B cell (primary cell): ENCODE measurements around the gene ZC3H18. TPM values are rescaled to one million over a fixed set of nuclear protein-coding genes. Genes with fewer than 3 reads are reported as not detected.

Experiments used
- ATAC-seq: fragments of 200-7000 bp; cut with Tn5 transposase; one replicate; pipeline ENCODE4 v1.10.0; 2021; ENCODE audit warnings: low read depth, mild to moderate bottlenecking, moderate number of reproducible peaks, moderate library complexity
- CTCF ChIA-PET: fragments of 350-600 bp; sonication (Branson Sonifier 250); formaldehyde crosslinking; loops from one replicate; lab custom pipeline; 2021; ENCODE audit warnings: antibody characterized with exemption, inconsistent platforms; lab: Charles Lee
- POLR2A ChIA-PET: fragments of 350-600 bp; sonication (Branson Sonifier 250); formaldehyde crosslinking; loops from one replicate; lab custom pipeline; 2021; ENCODE audit warnings: antibody characterized with exemption; lab: Charles Lee
- DNase-seq: peaks from one replicate; pipeline ENCODE4 v3.0.0; 2013
- H2AFZ ChIP-seq: 2 replicates; pipeline ENCODE4 v1.6.1; 2012; ENCODE audit warnings: mild to moderate bottlenecking, low read depth, low read length; ENCODE audit not compliant: insufficient read depth, poor library complexity, severe bottlenecking
- H3K27ac ChIP-seq, 2 donors: 1 replicate in 1 of 2; 2 replicates in 1 of 2; pipeline ENCODE4 v1.5.1; 2012 to 2013; ENCODE audit warnings: low read length in 2 of 2, mild to moderate bottlenecking in 2 of 2, moderate library complexity in 1 of 2
- H3K27me3 ChIP-seq, 4 experiments: fragments of 200-600 bp in 1 of 4; sonication (generic) in 1 of 4; replicated peaks in 1 of 4; 1 replicate in 2 of 4; 2 replicates in 2 of 4; pipeline versions ENCODE4 v1.6.1 to v1.7.0; 2013 to 2016; ENCODE audit warnings: low read length in 3 of 4, mild to moderate bottlenecking in 2 of 4, mixed read lengths in 1 of 4, moderate library complexity in 1 of 4; ENCODE audit not compliant: insufficient read depth in 4 of 4, control insufficient read depth in 3 of 4; ENCODE audit errors: control extremely low read depth in 1 of 4
- H3K36me3 ChIP-seq, 2 experiments: replicated peaks in 1 of 2; 1 replicate in 1 of 2; 2 replicates in 1 of 2; pipeline versions ENCODE4 v1.6.1 to v1.7.1; 2013; ENCODE audit warnings: low read length in 1 of 2; ENCODE audit not compliant: insufficient read depth in 2 of 2, control insufficient read depth in 1 of 2; ENCODE audit errors: control extremely low read depth in 1 of 2, extremely low read depth in 1 of 2
- H3K4me1 ChIP-seq, 2 donors: fragments of 200-600 bp in 1 of 2; sonication (generic) in 1 of 2; 1 replicate in 1 of 2; 2 replicates in 1 of 2; pipeline versions ENCODE4 v1.5.1 to v1.6.1; 2013 to 2017; ENCODE audit warnings: low read length in 2 of 2; ENCODE audit not compliant: control insufficient read depth in 2 of 2, insufficient read depth in 2 of 2
- H3K4me2 ChIP-seq: replicated peaks from 2 replicates; pipeline ENCODE3; 2012; ENCODE audit warnings: mild to moderate bottlenecking, low read depth, low read length; ENCODE audit not compliant: poor library complexity, severe bottlenecking
- H3K4me3 ChIP-seq, 5 experiments: fragments of 200-600 bp in 1 of 5; sonication (generic) in 1 of 5; 1 replicate in 3 of 5; 2 replicates in 2 of 5; pipeline versions ENCODE4 v1.5.1 to v1.7.0; 2011 to 2016; ENCODE audit warnings: low read length in 4 of 5, mild to moderate bottlenecking in 4 of 5, low read depth in 2 of 5, control low read depth in 1 of 5, moderate library complexity in 1 of 5; ENCODE audit not compliant: insufficient read depth in 1 of 5; ENCODE audit errors: control extremely low read depth in 1 of 5, extremely low read depth in 1 of 5
- H3K79me2 ChIP-seq: fragments of 200-600 bp; sonication (generic); one replicate; pipeline ENCODE4 v1.6.0; 2016; ENCODE audit warnings: low read length; ENCODE audit not compliant: control insufficient read depth, insufficient read depth
- H3K9ac ChIP-seq: fragments of 200-600 bp; sonication (generic); 2 replicates; pipeline ENCODE4 v1.6.1; 2017; ENCODE audit warnings: mild to moderate bottlenecking, low read length, moderate library complexity
- H3K9me3 ChIP-seq, 3 donors: one replicate each; pipeline versions ENCODE4 v1.6.1 to v1.7.1; 2013; ENCODE audit warnings: low read length in 2 of 3; ENCODE audit not compliant: control insufficient read depth in 2 of 3, insufficient read depth in 1 of 3; ENCODE audit errors: control extremely low read depth in 1 of 3
- H4K20me1 ChIP-seq: 2 replicates; pipeline ENCODE4 v1.6.0; 2012; ENCODE audit warnings: mild to moderate bottlenecking, low read length; ENCODE audit not compliant: insufficient read depth, control insufficient read depth, poor library complexity, severe bottlenecking
- H3K27ac Mint-ChIP-seq: one replicate; pipeline ENCODE4 v1.8.0; 2021; ENCODE audit warnings: mixed read lengths
- H3K27me3 Mint-ChIP-seq: one replicate; pipeline ENCODE4 v1.8.0; 2021; ENCODE audit warnings: mixed read lengths
- H3K4me1 Mint-ChIP-seq: one replicate; pipeline ENCODE4 v1.8.0; 2021; ENCODE audit warnings: mixed read lengths
- H3K4me3 Mint-ChIP-seq: one replicate; pipeline ENCODE4 v1.8.0; 2021; ENCODE audit warnings: mixed read lengths
- H3K9me3 Mint-ChIP-seq: one replicate; pipeline ENCODE4 v1.8.0; 2022; ENCODE audit warnings: mixed read lengths; ENCODE audit not compliant: insufficient read depth
- EZH2 ChIP-seq: IDR thresholded peaks from 2 replicates; pipeline ENCODE4 v1.6.1; 2012; ENCODE audit warnings: borderline replicate concordance, low read depth, mild to moderate bottlenecking, moderate library complexity, low read length; ENCODE audit not compliant: insufficient read depth, poor library complexity, severe bottlenecking
- WGBS: methylation state at CpG from one replicate; pipeline ENCODE4 v1.1.5; 2013; ENCODE audit warnings: missing lambda C conversion rate; ENCODE audit not compliant: insufficient coverage; 5-methylcytosine and 5-hydroxymethylcytosine counted together
- intact Hi-C: fragments of 100-400 bp; cut with micrococcal nuclease; formaldehyde crosslinking; loops from one replicate; pipeline ENCODE4 v1.10.0; 2022
- polyA plus RNA-seq: library from polyadenylated mRNA; depleted of rRNA; stranded (reverse); fragments of >200 nt; gene quantifications from 2 replicates; pipeline ENCODE4 v1.2.3, GENCODE V29; 2012
- total RNA-seq, 2 donors: library from RNA; stranded (reverse); fragments of 120-200 nt in 1 of 2; gene quantifications; 1 replicate in 1 of 2; 2 replicates in 1 of 2; pipeline versions ENCODE4 v1.2.3 to v1.2.4, GENCODE V29; 2013 to 2022
- TF ChIP-seq, protein P1 (sequence below): fragments of 200-600 bp; IDR thresholded peaks from one replicate; pipeline ENCODE4 v1.8.0; 2022; ENCODE audit warnings: antibody characterized with exemption, mild to moderate bottlenecking

ZC3H18 gene
- total and polyA plus RNA-seq, 2 donors (not counting 1 experiment from before 2014, with no cell fraction given): 40.4 to 74.2 TPM

DNA sequence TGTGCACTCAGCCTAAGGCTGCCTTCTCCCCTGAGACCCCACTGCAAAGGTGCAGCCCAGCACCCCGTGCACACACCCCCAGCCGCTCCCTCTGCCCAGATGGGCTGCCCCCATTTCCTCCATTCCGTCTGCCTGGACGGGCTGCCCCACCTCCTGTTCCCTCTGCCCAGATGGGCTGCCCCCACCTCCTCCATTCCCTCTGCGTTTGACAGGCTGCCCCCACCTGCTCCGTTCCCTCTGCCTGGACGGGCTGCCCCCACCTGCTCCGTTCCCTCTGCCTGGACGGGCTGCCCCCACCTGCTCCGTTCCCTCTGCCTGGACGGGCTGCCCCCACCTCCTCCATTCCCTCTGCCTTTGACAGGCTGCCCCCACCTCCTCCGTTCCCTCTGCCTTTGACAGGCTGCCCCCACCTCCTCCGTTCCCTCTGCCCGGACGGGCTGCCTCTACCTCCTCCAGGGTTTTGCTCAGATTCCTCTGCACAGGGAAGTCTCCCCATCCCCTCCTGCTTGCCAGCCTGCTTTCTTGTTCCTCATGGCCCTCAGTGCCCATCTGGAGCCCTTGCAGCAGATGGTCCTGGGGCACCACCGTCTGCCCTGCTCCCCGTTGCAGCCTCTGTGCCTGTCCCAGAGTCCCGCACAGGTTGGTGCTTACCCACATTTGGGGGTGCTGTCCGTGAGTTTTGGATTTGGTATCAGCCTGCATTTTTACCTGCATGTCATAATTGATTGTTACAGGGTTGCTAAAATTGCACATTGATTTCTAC is 44.8 kb downstream of the ZC3H18 start:
- Mint-ChIP-seq H3K27ac (no peak overlapping the region), H3K9me3 (no peaks in the 10 kb centered on the region), H3K27me3 (no peaks in the 10 kb centered on the region), H3K4me1 (no peaks in the 10 kb centered on the region), H3K4me3 (no peak overlapping the region)
- Histone ChIP-seq H2AFZ (no peak overlapping the region), H4K20me1 (peaks cover 85% of the 10 kb centered on the region), H3K4me2 (no peak overlapping the region), H3K27ac (no peak overlapping the region), H3K4me1 (no peaks in the 10 kb centered on the region), H3K27me3 (no peaks in the 10 kb centered on the region), H3K9me3 (no peaks in the 10 kb centered on the region), H3K79me2 (peaks cover 87% of the 10 kb centered on the region), H3K9ac (no peak overlapping the region), H3K4me3 (no peak overlapping the region), H3K36me3 (peaks cover 0 to 60% of the 10 kb centered on the region in 2 experiments)
- no peak for DNase-seq
- TF ChIP-seq, protein P1, sequence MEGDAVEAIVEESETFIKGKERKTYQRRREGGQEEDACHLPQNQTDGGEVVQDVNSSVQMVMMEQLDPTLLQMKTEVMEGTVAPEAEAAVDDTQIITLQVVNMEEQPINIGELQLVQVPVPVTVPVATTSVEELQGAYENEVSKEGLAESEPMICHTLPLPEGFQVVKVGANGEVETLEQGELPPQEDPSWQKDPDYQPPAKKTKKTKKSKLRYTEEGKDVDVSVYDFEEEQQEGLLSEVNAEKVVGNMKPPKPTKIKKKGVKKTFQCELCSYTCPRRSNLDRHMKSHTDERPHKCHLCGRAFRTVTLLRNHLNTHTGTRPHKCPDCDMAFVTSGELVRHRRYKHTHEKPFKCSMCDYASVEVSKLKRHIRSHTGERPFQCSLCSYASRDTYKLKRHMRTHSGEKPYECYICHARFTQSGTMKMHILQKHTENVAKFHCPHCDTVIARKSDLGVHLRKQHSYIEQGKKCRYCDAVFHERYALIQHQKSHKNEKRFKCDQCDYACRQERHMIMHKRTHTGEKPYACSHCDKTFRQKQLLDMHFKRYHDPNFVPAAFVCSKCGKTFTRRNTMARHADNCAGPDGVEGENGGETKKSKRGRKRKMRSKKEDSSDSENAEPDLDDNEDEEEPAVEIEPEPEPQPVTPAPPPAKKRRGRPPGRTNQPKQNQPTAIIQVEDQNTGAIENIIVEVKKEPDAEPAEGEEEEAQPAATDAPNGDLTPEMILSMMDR: no peak
- TF ChIP-seq EZH2: no peak
- 92% methylated on average over 17 of the region's 19 CpGs for WGBS
- intact Hi-C loops: no loop called here
- no peak for ATAC-seq
- ChIA-PET CTCF (no interaction called here), POLR2A (no interaction called here)

DNA sequence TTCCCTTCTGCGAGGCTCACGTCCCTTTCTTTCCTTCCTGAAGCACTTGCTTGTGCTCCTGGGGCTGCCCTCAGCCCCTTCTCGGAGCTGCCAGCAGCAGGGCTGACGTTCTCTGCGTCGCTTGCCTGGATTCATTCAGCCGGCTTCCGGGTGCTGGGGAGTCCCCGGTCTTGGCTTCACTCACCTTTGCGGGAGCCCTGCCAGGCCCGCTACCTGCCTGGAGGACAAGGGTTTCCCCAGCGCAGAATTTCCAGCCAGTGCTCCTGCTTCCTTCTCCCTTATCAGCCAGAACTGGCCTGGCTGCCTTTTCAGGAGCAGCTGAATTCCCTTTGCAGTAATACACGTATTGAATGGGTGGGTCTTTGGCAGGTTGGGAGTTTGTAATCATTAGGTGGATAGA is 46.1 kb downstream of the ZC3H18 start:
- Histone ChIP-seq H4K20me1 (peaks cover 80% of the 10 kb centered on the region), H3K79me2 (peaks cover 79% of the 10 kb centered on the region), H2AFZ (no peak overlapping the region), H3K4me2 (no peak overlapping the region), H3K4me3 (no peak overlapping the region), H3K27ac (no peak overlapping the region), H3K27me3 (no peaks in the 10 kb centered on the region), H3K9ac (no peak overlapping the region), H3K9me3 (no peaks in the 10 kb centered on the region), H3K4me1 (no peaks in the 10 kb centered on the region), H3K36me3 (peaks cover 0 to 47% of the 10 kb centered on the region in 2 experiments)
- ChIA-PET POLR2A (no interaction called here), CTCF (no interaction called here)
- H3K4me1 Mint-ChIP-seq: no peaks in the 10 kb centered on the region
- intact Hi-C loops: no loop called here
- H3K4me3 Mint-ChIP-seq: no peak overlapping the region
- no peak overlapping the region for H3K27ac Mint-ChIP-seq
- DNase-seq (no peak), ATAC-seq (no peak)
- H3K9me3 Mint-ChIP-seq: no peaks in the 10 kb centered on the region
- TF ChIP-seq, protein P1: no peak
- no peak for TF ChIP-seq EZH2
- WGBS: 97% methylated on average over 12 of the region's 13 CpGs
- H3K27me3 Mint-ChIP-seq: no peaks in the 10 kb centered on the region
